HEK293 (cell line): ENCODE data around the gene LRP1B.

Experiments used
- TCF7L2 ChIP-seq: IDR thresholded peaks from 2 replicates; pipeline ENCODE4 v1.6.1; 2011; ENCODE audit warnings: low read depth, mild to moderate bottlenecking, inconsistent platforms, low read length, moderate library complexity, borderline replicate concordance
- ZBTB21 ChIP-seq: fragments of 450-650 bp; formaldehyde crosslinking; IDR thresholded peaks from 2 replicates; pipeline ENCODE4 v1.5.1; 2017; ENCODE audit warnings: missing biosample characterization, missing genetic modification characterization
- ZEB2 ChIP-seq: fragments of 450-650 bp; formaldehyde crosslinking; IDR thresholded peaks from 2 replicates; pipeline ENCODE4 v1.5.1; 2016; ENCODE audit warnings: missing biosample characterization, missing genetic modification characterization
- ZNF114 ChIP-seq: fragments of 450-650 bp; formaldehyde crosslinking; IDR thresholded peaks from 2 replicates; pipeline ENCODE4 v1.5.0; 2017; ENCODE audit warnings: missing biosample characterization, missing genetic modification characterization
- ZNF146 ChIP-seq: fragments of 450-650 bp; formaldehyde crosslinking; IDR thresholded peaks from 2 replicates; pipeline ENCODE4 v1.5.1; 2016; ENCODE audit warnings: missing biosample characterization, missing genetic modification characterization
- ZNF155 ChIP-seq: fragments of 450-650 bp; formaldehyde crosslinking; IDR thresholded peaks from 2 replicates; pipeline ENCODE4 v1.5.1; 2016; ENCODE audit warnings: missing biosample characterization, missing genetic modification characterization
- ZNF777 ChIP-seq: fragments of 450-650 bp; formaldehyde crosslinking; IDR thresholded peaks from 2 replicates; pipeline ENCODE4 v1.5.1; 2017; ENCODE audit warnings: missing biosample characterization, missing genetic modification characterization, borderline replicate concordance
- TF ChIP-seq, protein P1 (sequence below): fragments of 450-650 bp; formaldehyde crosslinking; IDR thresholded peaks from 2 replicates; pipeline ENCODE4 v1.5.1; 2016; ENCODE audit warnings: missing biosample characterization, missing genetic modification characterization
- TF ChIP-seq, protein P2 (sequence below): fragments of 450-650 bp; formaldehyde crosslinking; IDR thresholded peaks from 2 replicates; pipeline ENCODE4 v1.5.1; 2016; ENCODE audit warnings: missing biosample characterization, missing genetic modification characterization
- TF ChIP-seq, protein P3 (sequence below): fragments of 450-650 bp; formaldehyde crosslinking; IDR thresholded peaks from 2 replicates; pipeline ENCODE4 v1.5.1; 2016; ENCODE audit warnings: missing biosample characterization, missing genetic modification characterization
- TF ChIP-seq, protein P4 (sequence below): IDR thresholded peaks from 2 replicates; pipeline ENCODE4 v1.6.1; 2011; ENCODE audit warnings: mild to moderate bottlenecking, low read depth, low read length, borderline replicate concordance
- TF ChIP-seq, protein P5 (sequence below): fragments of 450-650 bp; formaldehyde crosslinking; IDR thresholded peaks from 2 replicates; pipeline ENCODE4 v1.5.1; 2016; ENCODE audit warnings: missing biosample characterization, missing genetic modification characterization
- TF ChIP-seq, protein P6 (sequence below): fragments of 450-650 bp; formaldehyde crosslinking; IDR thresholded peaks from 2 replicates; pipeline ENCODE4 v1.5.1; 2016; ENCODE audit warnings: missing biosample characterization, missing genetic modification characterization

DNA sequence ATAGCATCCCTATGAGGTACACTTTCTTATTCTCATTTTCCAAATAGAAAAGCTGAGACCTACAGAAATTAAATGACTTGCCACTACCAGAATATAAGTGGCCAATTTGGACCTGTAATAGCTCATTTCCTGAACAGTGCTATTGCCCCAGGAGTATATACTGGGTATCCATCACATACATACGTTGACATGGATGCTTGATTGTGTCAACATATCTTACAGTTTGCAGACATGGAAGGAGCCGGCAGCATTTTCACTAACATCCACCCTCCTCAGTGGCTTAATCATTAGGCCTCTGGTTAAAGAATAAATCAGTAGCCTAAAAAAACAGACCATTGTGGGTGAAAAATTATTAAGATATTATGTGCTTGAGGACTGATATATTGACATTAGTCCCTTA is 829.3 kb downstream of the LRP1B start:
- TF ChIP-seq, protein P1, sequence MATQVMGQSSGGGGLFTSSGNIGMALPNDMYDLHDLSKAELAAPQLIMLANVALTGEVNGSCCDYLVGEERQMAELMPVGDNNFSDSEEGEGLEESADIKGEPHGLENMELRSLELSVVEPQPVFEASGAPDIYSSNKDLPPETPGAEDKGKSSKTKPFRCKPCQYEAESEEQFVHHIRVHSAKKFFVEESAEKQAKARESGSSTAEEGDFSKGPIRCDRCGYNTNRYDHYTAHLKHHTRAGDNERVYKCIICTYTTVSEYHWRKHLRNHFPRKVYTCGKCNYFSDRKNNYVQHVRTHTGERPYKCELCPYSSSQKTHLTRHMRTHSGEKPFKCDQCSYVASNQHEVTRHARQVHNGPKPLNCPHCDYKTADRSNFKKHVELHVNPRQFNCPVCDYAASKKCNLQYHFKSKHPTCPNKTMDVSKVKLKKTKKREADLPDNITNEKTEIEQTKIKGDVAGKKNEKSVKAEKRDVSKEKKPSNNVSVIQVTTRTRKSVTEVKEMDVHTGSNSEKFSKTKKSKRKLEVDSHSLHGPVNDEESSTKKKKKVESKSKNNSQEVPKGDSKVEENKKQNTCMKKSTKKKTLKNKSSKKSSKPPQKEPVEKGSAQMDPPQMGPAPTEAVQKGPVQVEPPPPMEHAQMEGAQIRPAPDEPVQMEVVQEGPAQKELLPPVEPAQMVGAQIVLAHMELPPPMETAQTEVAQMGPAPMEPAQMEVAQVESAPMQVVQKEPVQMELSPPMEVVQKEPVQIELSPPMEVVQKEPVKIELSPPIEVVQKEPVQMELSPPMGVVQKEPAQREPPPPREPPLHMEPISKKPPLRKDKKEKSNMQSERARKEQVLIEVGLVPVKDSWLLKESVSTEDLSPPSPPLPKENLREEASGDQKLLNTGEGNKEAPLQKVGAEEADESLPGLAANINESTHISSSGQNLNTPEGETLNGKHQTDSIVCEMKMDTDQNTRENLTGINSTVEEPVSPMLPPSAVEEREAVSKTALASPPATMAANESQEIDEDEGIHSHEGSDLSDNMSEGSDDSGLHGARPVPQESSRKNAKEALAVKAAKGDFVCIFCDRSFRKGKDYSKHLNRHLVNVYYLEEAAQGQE (tag by site-specific recombination) = no peak
- TF ChIP-seq TCF7L2 (no peak), ZNF155 (tag by site-specific recombination) (no peak), ZBTB21 (tag by site-specific recombination) (no peak), ZEB2 (tag by site-specific recombination) (no peak), ZNF146 (tag by site-specific recombination) (no peak), ZNF777 (no peak), ZNF114 (no peak)
- TF ChIP-seq, protein P2, sequence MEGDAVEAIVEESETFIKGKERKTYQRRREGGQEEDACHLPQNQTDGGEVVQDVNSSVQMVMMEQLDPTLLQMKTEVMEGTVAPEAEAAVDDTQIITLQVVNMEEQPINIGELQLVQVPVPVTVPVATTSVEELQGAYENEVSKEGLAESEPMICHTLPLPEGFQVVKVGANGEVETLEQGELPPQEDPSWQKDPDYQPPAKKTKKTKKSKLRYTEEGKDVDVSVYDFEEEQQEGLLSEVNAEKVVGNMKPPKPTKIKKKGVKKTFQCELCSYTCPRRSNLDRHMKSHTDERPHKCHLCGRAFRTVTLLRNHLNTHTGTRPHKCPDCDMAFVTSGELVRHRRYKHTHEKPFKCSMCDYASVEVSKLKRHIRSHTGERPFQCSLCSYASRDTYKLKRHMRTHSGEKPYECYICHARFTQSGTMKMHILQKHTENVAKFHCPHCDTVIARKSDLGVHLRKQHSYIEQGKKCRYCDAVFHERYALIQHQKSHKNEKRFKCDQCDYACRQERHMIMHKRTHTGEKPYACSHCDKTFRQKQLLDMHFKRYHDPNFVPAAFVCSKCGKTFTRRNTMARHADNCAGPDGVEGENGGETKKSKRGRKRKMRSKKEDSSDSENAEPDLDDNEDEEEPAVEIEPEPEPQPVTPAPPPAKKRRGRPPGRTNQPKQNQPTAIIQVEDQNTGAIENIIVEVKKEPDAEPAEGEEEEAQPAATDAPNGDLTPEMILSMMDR = no peak
- TF ChIP-seq, protein P3, sequence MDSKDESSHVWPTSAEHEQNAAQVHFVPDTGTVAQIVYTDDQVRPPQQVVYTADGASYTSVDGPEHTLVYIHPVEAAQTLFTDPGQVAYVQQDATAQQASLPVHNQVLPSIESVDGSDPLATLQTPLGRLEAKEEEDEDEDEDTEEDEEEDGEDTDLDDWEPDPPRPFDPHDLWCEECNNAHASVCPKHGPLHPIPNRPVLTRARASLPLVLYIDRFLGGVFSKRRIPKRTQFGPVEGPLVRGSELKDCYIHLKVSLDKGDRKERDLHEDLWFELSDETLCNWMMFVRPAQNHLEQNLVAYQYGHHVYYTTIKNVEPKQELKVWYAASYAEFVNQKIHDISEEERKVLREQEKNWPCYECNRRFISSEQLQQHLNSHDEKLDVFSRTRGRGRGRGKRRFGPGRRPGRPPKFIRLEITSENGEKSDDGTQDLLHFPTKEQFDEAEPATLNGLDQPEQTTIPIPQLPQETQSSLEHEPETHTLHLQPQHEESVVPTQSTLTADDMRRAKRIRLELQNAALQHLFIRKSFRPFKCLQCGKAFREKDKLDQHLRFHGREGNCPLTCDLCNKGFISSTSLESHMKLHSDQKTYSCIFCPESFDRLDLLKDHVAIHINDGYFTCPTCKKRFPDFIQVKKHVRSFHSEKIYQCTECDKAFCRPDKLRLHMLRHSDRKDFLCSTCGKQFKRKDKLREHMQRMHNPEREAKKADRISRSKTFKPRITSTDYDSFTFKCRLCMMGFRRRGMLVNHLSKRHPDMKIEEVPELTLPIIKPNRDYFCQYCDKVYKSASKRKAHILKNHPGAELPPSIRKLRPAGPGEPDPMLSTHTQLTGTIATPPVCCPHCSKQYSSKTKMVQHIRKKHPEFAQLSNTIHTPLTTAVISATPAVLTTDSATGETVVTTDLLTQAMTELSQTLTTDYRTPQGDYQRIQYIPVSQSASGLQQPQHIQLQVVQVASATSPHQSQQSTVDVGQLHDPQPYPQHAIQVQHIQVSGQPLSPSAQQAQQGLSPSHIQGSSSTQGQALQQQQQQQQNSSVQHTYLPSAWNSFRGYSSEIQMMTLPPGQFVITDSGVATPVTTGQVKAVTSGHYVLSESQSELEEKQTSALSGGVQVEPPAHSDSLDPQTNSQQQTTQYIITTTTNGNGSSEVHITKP (tag by site-specific recombination) = no peak
- TF ChIP-seq, protein P4, sequence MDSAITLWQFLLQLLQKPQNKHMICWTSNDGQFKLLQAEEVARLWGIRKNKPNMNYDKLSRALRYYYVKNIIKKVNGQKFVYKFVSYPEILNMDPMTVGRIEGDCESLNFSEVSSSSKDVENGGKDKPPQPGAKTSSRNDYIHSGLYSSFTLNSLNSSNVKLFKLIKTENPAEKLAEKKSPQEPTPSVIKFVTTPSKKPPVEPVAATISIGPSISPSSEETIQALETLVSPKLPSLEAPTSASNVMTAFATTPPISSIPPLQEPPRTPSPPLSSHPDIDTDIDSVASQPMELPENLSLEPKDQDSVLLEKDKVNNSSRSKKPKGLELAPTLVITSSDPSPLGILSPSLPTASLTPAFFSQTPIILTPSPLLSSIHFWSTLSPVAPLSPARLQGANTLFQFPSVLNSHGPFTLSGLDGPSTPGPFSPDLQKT = no peak
- TF ChIP-seq, protein P5, sequence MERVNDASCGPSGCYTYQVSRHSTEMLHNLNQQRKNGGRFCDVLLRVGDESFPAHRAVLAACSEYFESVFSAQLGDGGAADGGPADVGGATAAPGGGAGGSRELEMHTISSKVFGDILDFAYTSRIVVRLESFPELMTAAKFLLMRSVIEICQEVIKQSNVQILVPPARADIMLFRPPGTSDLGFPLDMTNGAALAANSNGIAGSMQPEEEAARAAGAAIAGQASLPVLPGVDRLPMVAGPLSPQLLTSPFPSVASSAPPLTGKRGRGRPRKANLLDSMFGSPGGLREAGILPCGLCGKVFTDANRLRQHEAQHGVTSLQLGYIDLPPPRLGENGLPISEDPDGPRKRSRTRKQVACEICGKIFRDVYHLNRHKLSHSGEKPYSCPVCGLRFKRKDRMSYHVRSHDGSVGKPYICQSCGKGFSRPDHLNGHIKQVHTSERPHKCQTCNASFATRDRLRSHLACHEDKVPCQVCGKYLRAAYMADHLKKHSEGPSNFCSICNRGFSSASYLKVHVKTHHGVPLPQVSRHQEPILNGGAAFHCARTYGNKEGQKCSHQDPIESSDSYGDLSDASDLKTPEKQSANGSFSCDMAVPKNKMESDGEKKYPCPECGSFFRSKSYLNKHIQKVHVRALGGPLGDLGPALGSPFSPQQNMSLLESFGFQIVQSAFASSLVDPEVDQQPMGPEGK (tag by site-specific recombination) = no peak
- TF ChIP-seq, protein P6, sequence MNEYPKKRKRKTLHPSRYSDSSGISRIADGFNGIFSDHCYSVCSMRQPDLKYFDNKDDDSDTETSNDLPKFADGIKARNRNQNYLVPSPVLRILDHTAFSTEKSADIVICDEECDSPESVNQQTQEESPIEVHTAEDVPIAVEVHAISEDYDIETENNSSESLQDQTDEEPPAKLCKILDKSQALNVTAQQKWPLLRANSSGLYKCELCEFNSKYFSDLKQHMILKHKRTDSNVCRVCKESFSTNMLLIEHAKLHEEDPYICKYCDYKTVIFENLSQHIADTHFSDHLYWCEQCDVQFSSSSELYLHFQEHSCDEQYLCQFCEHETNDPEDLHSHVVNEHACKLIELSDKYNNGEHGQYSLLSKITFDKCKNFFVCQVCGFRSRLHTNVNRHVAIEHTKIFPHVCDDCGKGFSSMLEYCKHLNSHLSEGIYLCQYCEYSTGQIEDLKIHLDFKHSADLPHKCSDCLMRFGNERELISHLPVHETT (tag by site-specific recombination) = no peak
